DLD1 (cell line): ENCODE results near the gene SETMAR.

Experiments used
- in situ Hi-C: cut with HindIII; loops from 2 replicates; pipeline ENCODE4 v1.10.0; 2017; ENCODE audit warnings: low sequenced_read_pairs

The SETMAR gene

GRCh38 chr3:4350789-4351163 is 47.6 kb downstream of the SETMAR start:
- in situ Hi-C loops, result no loop called here

- in situ Hi-C loops, result no loop called here
Measured at GRCh38 chr3:4351164-4351855, 48.1 kb downstream of the SETMAR start.

- in situ Hi-C loops, result no loop called here
Measured at GRCh38 chr3:4351872-4352271, 48.7 kb downstream of the SETMAR start.

GRCh38 chr3:4355401-4356219 is 52.4 kb downstream of the SETMAR start:
- in situ Hi-C loops, result no loop called here

- in situ Hi-C loops, result no loop called here
Measured at GRCh38 chr3:4356220-4356540, 53.0 kb downstream of the SETMAR start.

GRCh38 chr3:4356546-4357410 is 53.6 kb downstream of the SETMAR start:
- in situ Hi-C loops, result no loop called here

- in situ Hi-C loops, result no loop called here
Measured at GRCh38 chr3:4358273-4358672, 55.1 kb downstream of the SETMAR start.

- in situ Hi-C loops, result no loop called here
Measured at GRCh38 chr3:4359805-4360502, 56.8 kb downstream of the SETMAR start.

GRCh38 chr3:4360817-4361216 is 57.6 kb downstream of the SETMAR start:
- in situ Hi-C loops, result no loop called here

GRCh38 chr3:4362523-4362922 is 59.4 kb downstream of the SETMAR start:
- in situ Hi-C loops, result no loop called here
